Measurements from ENCODE around the gene CYP2W1.

Gene CYP2W1

GRCh38 chr7:992709-993607 is 10.0 kb downstream of the CYP2W1 start:
- in situ Hi-C loops (cut with HindIII; ENCODE audit: low sequenced_read_pairs) = loop anchor here (25.0 kb wide), 1 partner anchor 169 kb away; the partner anchor contains the start of gene ZFAND2A

GRCh38 chr7:994592-995308 is 11.8 kb downstream of the CYP2W1 start:
- in situ Hi-C loops (cut with HindIII; ENCODE audit: low sequenced_read_pairs) = loop anchor here (25.0 kb wide), 1 partner anchor 168 kb away; the partner anchor contains the start of gene ZFAND2A
- H3K4me3 ChIP-seq (ENCODE audit: low read depth, low read length) = no peak overlapping the region
- DNase-seq (ENCODE audit: low read depth) = no peak
- TF ChIP-seq CTCF (IDR thresholded peaks at IDR 0.05; ENCODE audit: low read depth, low read length, missing control alignments) = no peak

More at GRCh38 chr7:992709-993607, 10.0 kb downstream of the CYP2W1 start:
- peak; percentile 88 for DNase-seq (ENCODE audit: low read depth)
- H3K4me3 ChIP-seq (ENCODE audit: low read depth, low read length) = no peak overlapping the region
- TF ChIP-seq CTCF (IDR thresholded peaks at IDR 0.05; ENCODE audit: low read depth, low read length, missing control alignments) = peak; percentile 99

- H3K4me3 ChIP-seq (ENCODE audit: low read depth, low read length) = no peak overlapping the region
- DNase-seq (ENCODE audit: low read depth) = no peak
- TF ChIP-seq CTCF (IDR thresholded peaks at IDR 0.05; ENCODE audit: low read depth, low read length, missing control alignments) = no peak
- in situ Hi-C loops (cut with HindIII; ENCODE audit: low sequenced_read_pairs) = loop anchor here (25.0 kb wide), 1 partner anchor 167 kb away; the partner anchor contains the start of gene ZFAND2A
Observed at GRCh38 chr7:995571-995970, 12.6 kb downstream of the CYP2W1 start.

- no peak for DNase-seq (ENCODE audit: low read depth)
- H3K4me3 ChIP-seq (ENCODE audit: low read depth, low read length) = no peak overlapping the region
- TF ChIP-seq CTCF (IDR thresholded peaks at IDR 0.05; ENCODE audit: low read depth, low read length, missing control alignments) = no peak
- in situ Hi-C loops (cut with HindIII; ENCODE audit: low sequenced_read_pairs) = loop anchor here (25.0 kb wide), 1 partner anchor 166 kb away; the partner anchor contains the start of gene ZFAND2A
Observed at GRCh38 chr7:996079-996872, 13.3 kb downstream of the CYP2W1 start.

GRCh38 chr7:997404-998395 is 14.7 kb downstream of the CYP2W1 start:
- no peak for TF ChIP-seq CTCF (IDR thresholded peaks at IDR 0.05; ENCODE audit: low read depth, low read length, missing control alignments)
- DNase-seq (ENCODE audit: low read depth) = no peak
- no peak overlapping the region for H3K4me3 ChIP-seq (ENCODE audit: low read depth, low read length)
- in situ Hi-C loops (cut with HindIII; ENCODE audit: low sequenced_read_pairs) = loop anchor here (25.0 kb wide), 1 partner anchor 165 kb away; the partner anchor contains the start of gene ZFAND2A

Data from astrocyte of the cerebellum (primary cell).